Lower lobe of right lung (tissue), 2 donors: ENCODE data around the gene HYAL4. TPM values are rescaled to one million over a fixed set of nuclear protein-coding genes. Genes with fewer than 3 reads are reported as not detected.

Experiments
- ATAC-seq, 2 donors: fragments of 200-7000 bp; cut with Tn5 transposase; one replicate each; pipeline ENCODE4 v1.9.1; 2020 to 2022; ENCODE audit warnings: mild to moderate bottlenecking in 2 of 2, moderate library complexity in 2 of 2
- DNase-seq: peaks from one replicate; pipeline ENCODE4 v3.0.0-alpha.2; 2020
- H3K27ac ChIP-seq: fragments of 200-600 bp; one replicate; pipeline ENCODE4 v1.8.0; 2022
- H3K27me3 ChIP-seq: fragments of 200-600 bp; one replicate; pipeline ENCODE4 v1.8.0; 2022; ENCODE audit warnings: low read depth
- H3K36me3 ChIP-seq: fragments of 200-600 bp; one replicate; pipeline ENCODE4 v1.8.0; 2022; ENCODE audit warnings: mild to moderate bottlenecking
- H3K4me1 ChIP-seq: fragments of 200-600 bp; one replicate; pipeline ENCODE4 v1.8.0; 2022
- H3K4me3 ChIP-seq: fragments of 200-600 bp; one replicate; pipeline ENCODE4 v1.8.0; 2022; ENCODE audit warnings: mild to moderate bottlenecking
- H3K9me3 ChIP-seq: fragments of 200-600 bp; one replicate; pipeline ENCODE4 v1.8.0; 2022
- CTCF ChIP-seq: fragments of 200-600 bp; IDR thresholded peaks from one replicate; pipeline ENCODE4 v1.8.0; 2022; ENCODE audit warnings: antibody characterized with exemption, mild to moderate bottlenecking
- intact Hi-C: fragments of 100-400 bp; cut with DNase I; formaldehyde crosslinking; loops from one replicate; pipeline ENCODE4 v1.11.0; 2022
- total RNA-seq: library from RNA; stranded (reverse); fragmentation: NEBNext Ultra II Directional; extraction: Animal tissue kit (Norgen Biotek cat#: 25700); gene quantifications from one replicate; pipeline ENCODE4 v1.2.1, GENCODE V29; 2021
- donor health status: DM: no; HTN: yes; CAD: no; lungs with severe emphysema.

HYAL4 gene
- total RNA-seq, 1 donor from 2014 or later: not detected

GRCh38 chr7:123871998-123872867 is 27.3 kb downstream of the HYAL4 start:
- DNase-seq (no peak), ATAC-seq (peak; percentile 86 to 93)
- intact Hi-C loops: no loop called here
- peaks cover 6% of the 10 kb centered on the region for H3K4me1 ChIP-seq
- peak; percentile 53 for TF ChIP-seq CTCF
- no peak overlapping the region for H3K27ac ChIP-seq
- H3K27me3 ChIP-seq: no peaks in the 10 kb centered on the region
- no peaks in the 10 kb centered on the region for H3K9me3 ChIP-seq
- H3K4me3 ChIP-seq: no peak overlapping the region
- no peaks in the 10 kb centered on the region for H3K36me3 ChIP-seq

- Histone ChIP-seq H3K36me3 (no peaks in the 10 kb centered on the region), H3K9me3 (no peaks in the 10 kb centered on the region), H3K4me3 (no peak overlapping the region), H3K27ac (no peak overlapping the region), H3K27me3 (no peaks in the 10 kb centered on the region), H3K4me1 (peaks cover 6% of the 10 kb centered on the region)
- ATAC-seq (no peak), DNase-seq (no peak)
- TF ChIP-seq CTCF: no peak
- intact Hi-C loops: no loop called here
Measured at GRCh38 chr7:123872908-123873307, 27.9 kb downstream of the HYAL4 start.

GRCh38 chr7:123876557-123877256 is 31.7 kb downstream of the HYAL4 start:
- Histone ChIP-seq H3K4me1 (peaks cover 6% of the 10 kb centered on the region), H3K4me3 (no peak overlapping the region), H3K27ac (no peak overlapping the region), H3K27me3 (no peaks in the 10 kb centered on the region), H3K36me3 (no peaks in the 10 kb centered on the region), H3K9me3 (no peaks in the 10 kb centered on the region)
- ATAC-seq (no peak), DNase-seq (no peak)
- intact Hi-C loops: no loop called here
- TF ChIP-seq CTCF: no peak

- Histone ChIP-seq H3K27ac (no peak overlapping the region), H3K9me3 (no peaks in the 10 kb centered on the region), H3K4me3 (no peak overlapping the region), H3K27me3 (no peaks in the 10 kb centered on the region), H3K4me1 (no peaks in the 10 kb centered on the region), H3K36me3 (no peaks in the 10 kb centered on the region)
- DNase-seq (no peak), ATAC-seq (no peak)
- no peak for TF ChIP-seq CTCF
- intact Hi-C loops: no loop called here
Measured at GRCh38 chr7:123879628-123880027, 34.7 kb downstream of the HYAL4 start.

GRCh38 chr7:123881300-123881699 is 36.3 kb downstream of the HYAL4 start:
- TF ChIP-seq CTCF: no peak
- intact Hi-C loops: no loop called here

More at GRCh38 chr7:123881300-123881699, 36.3 kb downstream of the HYAL4 start:
- Histone ChIP-seq H3K9me3 (no peaks in the 10 kb centered on the region), H3K27me3 (no peaks in the 10 kb centered on the region), H3K4me3 (no peak overlapping the region), H3K4me1 (no peaks in the 10 kb centered on the region), H3K27ac (no peak overlapping the region), H3K36me3 (no peaks in the 10 kb centered on the region)
- DNase-seq (no peak), ATAC-seq (no peak)
